HepG2 (cell line): ENCODE results near the gene SH2D6. TPM values are rescaled to one million over a fixed set of nuclear protein-coding genes. Genes with fewer than 3 reads are reported as not detected.

Source experiments
- AGO2 ChIP-seq: fragments of 200-400 bp; formaldehyde crosslinking; optimal IDR thresholded peaks from 2 replicates; pipeline ENCODE3; 2017; ENCODE audit warnings: mild to moderate bottlenecking, low read depth, low read length, moderate library complexity
- ATAD3A ChIP-seq: sonication (generic); formaldehyde crosslinking; IDR thresholded peaks from 2 replicates; pipeline ENCODE4 v1.4.0; 2020; ENCODE audit warnings: missing genetic modification reagents
- BHLHE40 ChIP-seq: IDR thresholded peaks from 2 replicates; pipeline ENCODE4 v1.6.1; 2011; ENCODE audit warnings: low read length, improper control_type of control experiment
- EHMT2 ChIP-seq: fragments of 200-600 bp; sonication (generic); IDR thresholded peaks from 2 replicates; pipeline ENCODE4 v1.7.0; 2017; ENCODE audit warnings: antibody characterized with exemption, low read depth, low read length, borderline replicate concordance
- ERF ChIP-seq: IDR thresholded peaks from 2 replicates; pipeline ENCODE4 v1.6.1; 2018; ENCODE audit warnings: missing biosample characterization, missing genetic modification reagents
- HDAC2 ChIP-seq: sonication (generic); formaldehyde crosslinking; IDR thresholded peaks from 2 replicates; pipeline ENCODE4 v1.4.0; 2020; ENCODE audit warnings: missing genetic modification reagents
- HNRNPL ChIP-seq: fragments of 200-400 bp; formaldehyde crosslinking; IDR thresholded peaks from 2 replicates; pipeline ENCODE4 v1.6.1; 2017; ENCODE audit warnings: mild to moderate bottlenecking, low read depth, low read length
- IRX3 ChIP-seq: sonication (generic); formaldehyde crosslinking; IDR thresholded peaks from 2 replicates; pipeline ENCODE4 v1.8.1; 2023; ENCODE audit warnings: mild to moderate bottlenecking, low read depth, missing genetic modification reagents, borderline replicate concordance
- MED13 ChIP-seq: sonication (generic); formaldehyde crosslinking; IDR thresholded peaks from 2 replicates; pipeline ENCODE4 v1.5.0; 2020; ENCODE audit warnings: missing genetic modification reagents
- POGZ ChIP-seq: sonication (generic); formaldehyde crosslinking; IDR thresholded peaks from 2 replicates; pipeline ENCODE4 v1.4.0; 2020; ENCODE audit warnings: mild to moderate bottlenecking, missing genetic modification reagents
- RBM22 ChIP-seq: fragments of 200-400 bp; formaldehyde crosslinking; optimal IDR thresholded peaks from 2 replicates; pipeline ENCODE3; 2017; ENCODE audit warnings: mild to moderate bottlenecking, low read length, moderate library complexity
- RFXAP ChIP-seq: sonication (generic); formaldehyde crosslinking; IDR thresholded peaks from 2 replicates; pipeline ENCODE4 v1.4.0; 2020; ENCODE audit warnings: missing genetic modification reagents, borderline replicate concordance
- SALL1 ChIP-seq: sonication (generic); formaldehyde crosslinking; IDR thresholded peaks from 2 replicates; pipeline ENCODE4 v1.8.0; 2022; ENCODE audit warnings: mild to moderate bottlenecking, missing genetic modification reagents
- SMAD1 ChIP-seq: sonication (generic); formaldehyde crosslinking; IDR thresholded peaks from 2 replicates; pipeline ENCODE4 v1.4.0; 2020; ENCODE audit warnings: missing genetic modification reagents, low read depth, mild to moderate bottlenecking, borderline replicate concordance
- TARDBP ChIP-seq: sonication (generic); formaldehyde crosslinking; IDR thresholded peaks from 2 replicates; pipeline ENCODE4 v1.8.0; 2022; ENCODE audit warnings: mild to moderate bottlenecking, missing genetic modification reagents
- ZNF335 ChIP-seq: sonication (generic); formaldehyde crosslinking; IDR thresholded peaks from 2 replicates; pipeline ENCODE4 v1.4.0; 2020; ENCODE audit warnings: missing genetic modification reagents
- ZNF383 ChIP-seq: sonication (generic); formaldehyde crosslinking; IDR thresholded peaks from 2 replicates; pipeline ENCODE4 v1.4.0; 2020; ENCODE audit warnings: missing genetic modification reagents, mild to moderate bottlenecking, borderline replicate concordance
- ZNF460 ChIP-seq: sonication (generic); formaldehyde crosslinking; IDR thresholded peaks from 2 replicates; pipeline ENCODE4 v1.5.1; 2020; ENCODE audit warnings: missing genetic modification reagents, mild to moderate bottlenecking, borderline replicate concordance
- ZNF570 ChIP-seq: sonication (generic); formaldehyde crosslinking; IDR thresholded peaks from 2 replicates; pipeline ENCODE4 v1.4.0; 2020; ENCODE audit warnings: mild to moderate bottlenecking, missing genetic modification reagents, borderline replicate concordance
- ZNF850 ChIP-seq: sonication (generic); formaldehyde crosslinking; conservative IDR thresholded peaks from 2 replicates; pipeline ENCODE4 v1.9.0; 2021; ENCODE audit warnings: mild to moderate bottlenecking, missing genetic modification reagents
- ZSCAN22 ChIP-seq: sonication (generic); formaldehyde crosslinking; IDR thresholded peaks from 2 replicates; pipeline ENCODE4 v1.4.0; 2020; ENCODE audit warnings: mild to moderate bottlenecking, missing genetic modification reagents
- polyA plus RNA-seq, 8 experiments: library from polyadenylated mRNA; depleted of rRNA in 3 of 8; stranded (reverse) in 7 of 8; unstranded in 1 of 8; fragments of >200 nt; fragmentation: Illumina TruSeq in 4 of 8; extraction: Trizol in 4 of 8; gene quantifications; 2 replicates each; pipeline versions ENCODE4 v1.2.1 to v1.2.3, GENCODE V29; 2011 to 2016; ENCODE audit warnings: low read depth in 4 of 8, missing spikeins in 1 of 8, mixed read lengths in 1 of 8; ENCODE audit not compliant: insufficient read depth in 1 of 8
- total RNA-seq, 5 experiments: library from RNA; depleted of rRNA; stranded (reverse); fragments of >200 nt; fragmentation: Illumina TruSeq; extraction: Trizol; gene quantifications; 2 replicates each; pipeline ENCODE4 v1.2.3, GENCODE V29; 2016; ENCODE audit warnings: low read depth in 1 of 5
- TF ChIP-seq, protein P1 (sequence below): sonication (generic); formaldehyde crosslinking; IDR thresholded peaks from 2 replicates; pipeline ENCODE4 v1.5.1; 2020; ENCODE audit warnings: missing genetic modification reagents, mild to moderate bottlenecking, borderline replicate concordance
- TF ChIP-seq, protein P2 (sequence below): sonication (generic); formaldehyde crosslinking; conservative IDR thresholded peaks from 2 replicates; pipeline ENCODE4 v1.8.1; 2023; ENCODE audit warnings: missing genetic modification reagents
- TF ChIP-seq, protein P3 (sequence below): sonication (generic); formaldehyde crosslinking; conservative IDR thresholded peaks from 2 replicates; pipeline ENCODE4 v1.5.0; 2020; ENCODE audit warnings: missing genetic modification reagents
- TF ChIP-seq, protein P4 (sequence below): sonication (generic); formaldehyde crosslinking; IDR thresholded peaks from 2 replicates; pipeline ENCODE4 v1.8.1; 2022; ENCODE audit warnings: mild to moderate bottlenecking, missing genetic modification reagents

The SH2D6 gene
- total and polyA plus RNA-seq, 2 of the 13 experiments (the other 11 are each of a cell fraction or from before 2014, with no cell fraction given) = 0.11 to 0.26 TPM

DNA sequence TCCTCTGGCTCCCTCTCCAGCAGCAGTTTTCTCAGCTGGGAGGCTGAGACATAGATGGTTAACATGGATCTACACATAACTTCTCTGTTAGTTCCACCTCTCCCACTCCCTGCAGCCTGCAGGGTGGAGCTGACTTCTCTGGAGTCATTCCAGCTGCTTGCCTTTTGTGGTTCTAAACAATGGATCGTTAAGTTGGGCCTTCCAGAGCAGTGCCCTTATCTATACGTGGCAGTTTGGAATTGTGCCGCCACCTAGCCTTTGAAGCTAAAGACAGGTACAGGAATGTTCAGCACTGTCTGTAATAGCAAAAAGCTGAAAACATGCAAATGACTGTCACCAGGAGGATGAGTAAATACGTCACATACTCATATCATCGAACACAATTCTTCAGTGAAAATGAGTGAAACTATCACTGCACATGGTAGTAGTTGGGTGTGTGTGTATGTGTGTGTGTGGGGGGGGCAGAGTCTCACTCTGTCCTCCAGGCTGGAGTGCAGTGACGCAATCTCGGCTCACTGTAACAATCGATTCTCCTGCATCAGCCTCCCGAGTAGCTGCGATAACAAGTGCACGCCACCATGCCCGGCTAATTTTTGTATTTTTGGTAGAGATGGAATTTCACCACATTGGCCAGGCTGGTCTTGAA is 50.3 kb downstream of the SH2D6 start (continued):
- TF ChIP-seq POGZ (CRISPR knock-in tag) (peak; percentile 91), ATAD3A (CRISPR knock-in tag) (no peak), RBM22 (no peak), ZNF570 (no peak), AGO2 (no peak), HNRNPL (no peak), TARDBP (CRISPR knock-in tag) (no peak), ZNF460 (CRISPR knock-in tag) (peak; percentile 100), IRX3 (CRISPR knock-in tag) (no peak), HDAC2 (CRISPR knock-in tag) (peak; percentile 89), EHMT2 (peak; percentile 71; the same call in 1 of the 2 replicates), MED13 (CRISPR knock-in tag) (no peak), RFXAP (CRISPR knock-in tag) (no peak), ZNF383 (CRISPR knock-in tag) (no peak), ZSCAN22 (CRISPR knock-in tag) (no peak), BHLHE40 (no peak), SMAD1 (CRISPR knock-in tag) (0 out of 2 replicates have a peak, but pooled peaks have one; percentile 72), ZNF335 (CRISPR knock-in tag) (no peak), ZNF850 (no peak), SALL1 (CRISPR knock-in tag) (peak; percentile 87), ERF (0 out of 2 replicates have a peak, but pooled peaks have one; percentile 54)
- TF ChIP-seq, protein P1, sequence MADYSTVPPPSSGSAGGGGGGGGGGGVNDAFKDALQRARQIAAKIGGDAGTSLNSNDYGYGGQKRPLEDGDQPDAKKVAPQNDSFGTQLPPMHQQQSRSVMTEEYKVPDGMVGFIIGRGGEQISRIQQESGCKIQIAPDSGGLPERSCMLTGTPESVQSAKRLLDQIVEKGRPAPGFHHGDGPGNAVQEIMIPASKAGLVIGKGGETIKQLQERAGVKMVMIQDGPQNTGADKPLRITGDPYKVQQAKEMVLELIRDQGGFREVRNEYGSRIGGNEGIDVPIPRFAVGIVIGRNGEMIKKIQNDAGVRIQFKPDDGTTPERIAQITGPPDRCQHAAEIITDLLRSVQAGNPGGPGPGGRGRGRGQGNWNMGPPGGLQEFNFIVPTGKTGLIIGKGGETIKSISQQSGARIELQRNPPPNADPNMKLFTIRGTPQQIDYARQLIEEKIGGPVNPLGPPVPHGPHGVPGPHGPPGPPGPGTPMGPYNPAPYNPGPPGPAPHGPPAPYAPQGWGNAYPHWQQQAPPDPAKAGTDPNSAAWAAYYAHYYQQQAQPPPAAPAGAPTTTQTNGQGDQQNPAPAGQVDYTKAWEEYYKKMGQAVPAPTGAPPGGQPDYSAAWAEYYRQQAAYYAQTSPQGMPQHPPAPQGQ = no peak
- TF ChIP-seq, protein P2, sequence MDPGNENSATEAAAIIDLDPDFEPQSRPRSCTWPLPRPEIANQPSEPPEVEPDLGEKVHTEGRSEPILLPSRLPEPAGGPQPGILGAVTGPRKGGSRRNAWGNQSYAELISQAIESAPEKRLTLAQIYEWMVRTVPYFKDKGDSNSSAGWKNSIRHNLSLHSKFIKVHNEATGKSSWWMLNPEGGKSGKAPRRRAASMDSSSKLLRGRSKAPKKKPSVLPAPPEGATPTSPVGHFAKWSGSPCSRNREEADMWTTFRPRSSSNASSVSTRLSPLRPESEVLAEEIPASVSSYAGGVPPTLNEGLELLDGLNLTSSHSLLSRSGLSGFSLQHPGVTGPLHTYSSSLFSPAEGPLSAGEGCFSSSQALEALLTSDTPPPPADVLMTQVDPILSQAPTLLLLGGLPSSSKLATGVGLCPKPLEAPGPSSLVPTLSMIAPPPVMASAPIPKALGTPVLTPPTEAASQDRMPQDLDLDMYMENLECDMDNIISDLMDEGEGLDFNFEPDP (CRISPR knock-in tag) = no peak
- TF ChIP-seq, protein P3, sequence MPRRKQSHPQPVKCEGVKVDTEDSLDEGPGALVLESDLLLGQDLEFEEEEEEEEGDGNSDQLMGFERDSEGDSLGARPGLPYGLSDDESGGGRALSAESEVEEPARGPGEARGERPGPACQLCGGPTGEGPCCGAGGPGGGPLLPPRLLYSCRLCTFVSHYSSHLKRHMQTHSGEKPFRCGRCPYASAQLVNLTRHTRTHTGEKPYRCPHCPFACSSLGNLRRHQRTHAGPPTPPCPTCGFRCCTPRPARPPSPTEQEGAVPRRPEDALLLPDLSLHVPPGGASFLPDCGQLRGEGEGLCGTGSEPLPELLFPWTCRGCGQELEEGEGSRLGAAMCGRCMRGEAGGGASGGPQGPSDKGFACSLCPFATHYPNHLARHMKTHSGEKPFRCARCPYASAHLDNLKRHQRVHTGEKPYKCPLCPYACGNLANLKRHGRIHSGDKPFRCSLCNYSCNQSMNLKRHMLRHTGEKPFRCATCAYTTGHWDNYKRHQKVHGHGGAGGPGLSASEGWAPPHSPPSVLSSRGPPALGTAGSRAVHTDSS (CRISPR knock-in tag) = no peak
- TF ChIP-seq, protein P4, sequence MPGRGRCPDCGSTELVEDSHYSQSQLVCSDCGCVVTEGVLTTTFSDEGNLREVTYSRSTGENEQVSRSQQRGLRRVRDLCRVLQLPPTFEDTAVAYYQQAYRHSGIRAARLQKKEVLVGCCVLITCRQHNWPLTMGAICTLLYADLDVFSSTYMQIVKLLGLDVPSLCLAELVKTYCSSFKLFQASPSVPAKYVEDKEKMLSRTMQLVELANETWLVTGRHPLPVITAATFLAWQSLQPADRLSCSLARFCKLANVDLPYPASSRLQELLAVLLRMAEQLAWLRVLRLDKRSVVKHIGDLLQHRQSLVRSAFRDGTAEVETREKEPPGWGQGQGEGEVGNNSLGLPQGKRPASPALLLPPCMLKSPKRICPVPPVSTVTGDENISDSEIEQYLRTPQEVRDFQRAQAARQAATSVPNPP (CRISPR knock-in tag) = no peak
